MM.1S (cell line): ENCODE measurements around the gene SKA1.

Experiments used
- DNase-seq: peaks from one replicate; pipeline ENCODE4 v3.0.0-alpha.2; 2015
- H2AFZ ChIP-seq: fragments of 300-600 bp; sonication (generic); 2 replicates; pipeline ENCODE4 v1.6.0; 2016; ENCODE audit warnings: antibody characterized with exemption, low read length
- H3F3A ChIP-seq: fragments of 300-600 bp; sonication (generic); 2 replicates; pipeline ENCODE4 v1.6.1; 2016; ENCODE audit warnings: mild to moderate bottlenecking, antibody characterized with exemption, low read length, moderate library complexity, mixed read lengths; ENCODE audit not compliant: insufficient read depth
- H3K27ac ChIP-seq: fragments of 300-600 bp; sonication (generic); 2 replicates; pipeline ENCODE4 v1.5.1; 2016; ENCODE audit warnings: mild to moderate bottlenecking, low read length
- H3K27me3 ChIP-seq: fragments of 300-600 bp; sonication (generic); replicated peaks from 2 replicates; pipeline ENCODE4 v1.6.0; 2016; ENCODE audit warnings: low read length; ENCODE audit not compliant: insufficient read depth
- H3K36me3 ChIP-seq: fragments of 300-600 bp; sonication (generic); replicated peaks from 2 replicates; pipeline ENCODE4 v1.6.1; 2016; ENCODE audit warnings: mild to moderate bottlenecking, low read length, mixed read lengths; ENCODE audit not compliant: insufficient read depth
- H3K4me1 ChIP-seq: fragments of 300-600 bp; sonication (generic); 2 replicates; pipeline ENCODE4 v1.6.1; 2016; ENCODE audit warnings: low read length, mixed read lengths
- H3K4me2 ChIP-seq: fragments of 300-600 bp; sonication (generic); 2 replicates; pipeline ENCODE4 v1.6.0; 2016; ENCODE audit warnings: low read depth, low read length
- H3K4me3 ChIP-seq: fragments of 300-600 bp; sonication (generic); 2 replicates; pipeline ENCODE4 v1.5.1; 2016; ENCODE audit warnings: low read length, mixed read lengths
- H3K79me2 ChIP-seq: fragments of 300-600 bp; sonication (generic); 2 replicates; pipeline ENCODE4 v1.6.1; 2016; ENCODE audit warnings: mixed run types, low read length, mixed read lengths
- H3K9ac ChIP-seq: fragments of 300-600 bp; sonication (generic); 2 replicates; pipeline ENCODE4 v1.6.1; 2016; ENCODE audit warnings: low read length, mixed read lengths
- H3K9me2 ChIP-seq: fragments of 300-600 bp; sonication (generic); replicated peaks from 2 replicates; pipeline ENCODE4 v1.6.1; 2016; ENCODE audit warnings: mild to moderate bottlenecking, low read length, mixed read lengths; ENCODE audit not compliant: insufficient read depth
- H3K9me3 ChIP-seq: fragments of 300-600 bp; sonication (generic); replicated peaks from 2 replicates; pipeline ENCODE4 v1.6.1; 2016; ENCODE audit warnings: mild to moderate bottlenecking, low read length, mixed read lengths; ENCODE audit not compliant: insufficient read depth
- H4K20me1 ChIP-seq: fragments of 300-600 bp; sonication (generic); 2 replicates; pipeline ENCODE4 v1.6.1; 2016; ENCODE audit warnings: mild to moderate bottlenecking, low read length, moderate library complexity, mixed read lengths; ENCODE audit not compliant: insufficient read depth
- EZH2 ChIP-seq: fragments of 300-600 bp; sonication (generic); optimal IDR thresholded peaks from 2 replicates; pipeline ENCODE3; 2017; ENCODE audit warnings: low read depth, mild to moderate bottlenecking, antibody characterized with exemption, low read length, mixed read lengths
- EZH2phosphoT487 ChIP-seq: fragments of 300-600 bp; sonication (generic); IDR thresholded peaks from 2 replicates; pipeline ENCODE4 v1.6.1; 2018; ENCODE audit warnings: antibody characterized with exemption, low read length
- TF ChIP-seq, protein P1 (sequence below): fragments of 300-600 bp; sonication (generic); IDR thresholded peaks from 2 replicates; pipeline ENCODE4 v1.5.1; 2016; ENCODE audit warnings: antibody characterized with exemption, low read length, mixed read lengths

The SKA1 gene

DNA sequence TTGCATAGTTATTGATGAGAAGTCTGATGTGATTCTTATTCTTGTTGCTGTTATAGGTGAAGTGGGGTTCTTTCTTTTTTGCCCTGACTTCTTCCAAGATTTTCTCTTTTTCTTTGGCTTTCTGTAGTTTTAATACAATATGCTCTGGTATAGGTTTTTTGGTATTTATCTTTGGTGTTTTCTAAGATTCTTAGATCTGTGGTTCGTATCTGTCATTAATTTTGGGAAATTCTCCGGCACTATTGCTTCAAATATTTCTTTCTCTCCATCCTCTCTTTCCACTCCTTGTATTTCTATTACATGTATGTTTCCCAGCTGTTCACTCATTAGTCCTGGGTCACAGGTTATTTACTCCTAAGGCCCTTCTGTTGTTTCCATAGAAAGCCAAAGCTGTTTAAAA lies 43.8 kb downstream of the SKA1 start:
- Histone ChIP-seq H3K4me2 (no peak overlapping the region), H3K4me3 (no peak overlapping the region), H3K9ac (no peak overlapping the region), H2AFZ (no peak overlapping the region), H3K27me3 (no peaks in the 10 kb centered on the region), H3K4me1 (no peaks in the 10 kb centered on the region), H3K9me3 (no peaks in the 10 kb centered on the region), H3K36me3 (no peaks in the 10 kb centered on the region), H3K9me2 (no peaks in the 10 kb centered on the region), H4K20me1 (no peaks in the 10 kb centered on the region), H3K27ac (no peak overlapping the region), H3K79me2 (no peaks in the 10 kb centered on the region), H3F3A (no peaks in the 10 kb centered on the region)
- DNase-seq = no peak
- no peak for TF ChIP-seq EZH2
- TF ChIP-seq, protein P1, sequence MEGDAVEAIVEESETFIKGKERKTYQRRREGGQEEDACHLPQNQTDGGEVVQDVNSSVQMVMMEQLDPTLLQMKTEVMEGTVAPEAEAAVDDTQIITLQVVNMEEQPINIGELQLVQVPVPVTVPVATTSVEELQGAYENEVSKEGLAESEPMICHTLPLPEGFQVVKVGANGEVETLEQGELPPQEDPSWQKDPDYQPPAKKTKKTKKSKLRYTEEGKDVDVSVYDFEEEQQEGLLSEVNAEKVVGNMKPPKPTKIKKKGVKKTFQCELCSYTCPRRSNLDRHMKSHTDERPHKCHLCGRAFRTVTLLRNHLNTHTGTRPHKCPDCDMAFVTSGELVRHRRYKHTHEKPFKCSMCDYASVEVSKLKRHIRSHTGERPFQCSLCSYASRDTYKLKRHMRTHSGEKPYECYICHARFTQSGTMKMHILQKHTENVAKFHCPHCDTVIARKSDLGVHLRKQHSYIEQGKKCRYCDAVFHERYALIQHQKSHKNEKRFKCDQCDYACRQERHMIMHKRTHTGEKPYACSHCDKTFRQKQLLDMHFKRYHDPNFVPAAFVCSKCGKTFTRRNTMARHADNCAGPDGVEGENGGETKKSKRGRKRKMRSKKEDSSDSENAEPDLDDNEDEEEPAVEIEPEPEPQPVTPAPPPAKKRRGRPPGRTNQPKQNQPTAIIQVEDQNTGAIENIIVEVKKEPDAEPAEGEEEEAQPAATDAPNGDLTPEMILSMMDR = no peak
- no peak for TF ChIP-seq EZH2phosphoT487

DNA sequence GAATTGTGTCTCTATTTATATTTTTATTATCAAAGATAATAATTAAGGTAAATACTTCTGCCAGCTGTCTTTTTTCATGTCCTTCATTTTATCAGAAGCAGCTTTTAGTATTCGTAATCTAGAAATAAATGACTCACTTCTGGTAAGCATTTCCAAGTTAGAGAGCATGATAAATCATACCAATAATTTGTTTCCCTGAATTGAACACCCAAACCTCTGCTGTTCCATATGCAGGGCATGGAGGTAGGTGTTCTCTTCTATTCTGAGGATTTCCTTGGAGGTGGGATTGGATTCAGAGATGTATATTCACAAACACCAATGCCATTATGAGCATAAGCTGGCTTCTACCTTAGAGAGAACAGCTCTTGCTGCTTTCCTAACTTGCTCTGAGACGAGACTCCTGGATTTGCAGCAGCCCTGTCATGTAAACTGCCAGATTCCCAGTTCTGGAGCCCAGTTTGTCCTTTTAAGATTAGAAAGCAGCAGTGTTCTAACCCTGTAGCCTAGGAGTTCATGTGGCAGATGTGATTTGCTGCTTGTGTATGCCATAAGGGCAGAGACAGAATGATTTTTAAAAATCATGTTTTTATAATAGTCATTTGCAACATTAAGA lies 47.5 kb downstream of the SKA1 start:
- H3F3A ChIP-seq = no peaks in the 10 kb centered on the region
- no peaks in the 10 kb centered on the region for H3K4me1 ChIP-seq
- no peaks in the 10 kb centered on the region for H4K20me1 ChIP-seq
- H2AFZ ChIP-seq = no peak overlapping the region
- H3K27ac ChIP-seq = no peak overlapping the region
- no peak overlapping the region for H3K4me3 ChIP-seq
- H3K36me3 ChIP-seq = no peaks in the 10 kb centered on the region
- TF ChIP-seq EZH2phosphoT487 (no peak), EZH2 (no peak)
- TF ChIP-seq, protein P1 = no peak
- H3K79me2 ChIP-seq = no peaks in the 10 kb centered on the region
- H3K4me2 ChIP-seq = no peak overlapping the region
- no peak overlapping the region for H3K9ac ChIP-seq
- no peaks in the 10 kb centered on the region for H3K9me3 ChIP-seq
- DNase-seq = no peak
- no peaks in the 10 kb centered on the region for H3K27me3 ChIP-seq
- H3K9me2 ChIP-seq = no peaks in the 10 kb centered on the region

DNA sequence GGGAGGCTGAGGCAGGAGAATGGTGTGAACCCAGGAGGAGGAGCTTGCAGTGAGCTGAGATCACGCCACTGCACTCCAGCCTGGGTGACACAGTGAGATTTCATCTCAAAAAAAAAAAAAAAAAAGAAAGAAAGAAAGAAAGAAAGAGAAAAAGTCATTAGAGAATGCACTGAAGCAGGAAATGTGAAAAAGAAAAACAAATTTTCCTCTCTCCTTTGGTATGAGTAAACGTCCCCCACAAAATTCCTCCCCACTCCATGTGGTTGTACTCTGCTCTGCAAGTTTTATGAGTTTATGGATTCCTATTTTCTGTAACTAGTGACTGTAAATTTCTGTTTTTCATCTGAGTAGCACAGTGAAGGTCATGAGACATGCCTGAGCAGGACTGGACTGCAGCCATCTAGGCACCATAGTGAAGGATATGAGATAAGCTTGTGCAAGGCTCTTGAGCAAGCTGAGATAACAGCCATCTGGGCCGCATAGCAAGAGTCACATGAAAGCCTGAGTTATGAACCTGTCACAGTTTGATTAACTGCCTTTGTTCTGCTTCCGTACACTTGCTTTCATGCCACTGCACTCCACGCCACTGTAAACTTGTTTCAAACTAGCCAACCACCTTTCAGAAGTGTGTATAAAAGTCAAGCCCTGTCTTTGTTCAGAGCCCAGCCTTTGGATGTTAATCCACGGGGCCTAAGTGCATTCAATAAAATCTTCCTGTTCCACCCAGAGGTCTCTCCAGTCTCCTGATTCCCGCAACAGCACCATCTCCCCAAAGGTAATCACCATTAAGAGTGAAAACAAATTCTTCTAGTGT lies 50.2 kb downstream of the SKA1 start:
- Histone ChIP-seq H3K27me3 (no peaks in the 10 kb centered on the region), H4K20me1 (no peaks in the 10 kb centered on the region), H3K79me2 (no peaks in the 10 kb centered on the region), H3K9me2 (no peaks in the 10 kb centered on the region), H3K9ac (no peak overlapping the region), H3F3A (no peaks in the 10 kb centered on the region), H3K36me3 (no peaks in the 10 kb centered on the region), H3K9me3 (no peaks in the 10 kb centered on the region), H3K27ac (no peak overlapping the region), H3K4me1 (no peaks in the 10 kb centered on the region), H2AFZ (no peak overlapping the region), H3K4me3 (no peak overlapping the region), H3K4me2 (no peak overlapping the region)
- TF ChIP-seq EZH2 = no peak
- no peak for DNase-seq

DNA sequence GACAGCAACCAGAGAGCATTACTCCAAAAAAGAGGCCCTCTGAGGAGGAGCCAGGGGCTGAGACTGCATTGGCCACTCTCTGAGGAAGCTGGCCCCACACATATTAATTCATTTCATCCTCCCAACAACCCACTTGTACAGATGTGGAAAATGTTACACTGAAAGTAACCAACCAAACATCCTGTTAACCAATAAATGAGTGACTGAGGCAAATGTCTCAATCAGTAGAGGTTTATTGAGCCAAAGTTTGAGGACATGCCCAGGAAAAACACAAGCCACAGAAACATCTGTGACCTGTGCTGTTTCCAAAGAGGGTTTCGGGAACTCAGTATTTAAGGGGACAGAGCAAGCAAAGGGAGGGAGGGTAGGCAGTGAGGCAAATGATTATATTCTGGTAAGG lies 53.0 kb downstream of the SKA1 start:
- Histone ChIP-seq H3K4me3 (no peak overlapping the region), H3K27ac (no peak overlapping the region), H3K36me3 (no peaks in the 10 kb centered on the region), H3K27me3 (no peaks in the 10 kb centered on the region), H2AFZ (no peak overlapping the region), H3K4me2 (no peak overlapping the region), H3K9ac (no peak overlapping the region), H3F3A (no peaks in the 10 kb centered on the region), H4K20me1 (no peaks in the 10 kb centered on the region), H3K79me2 (no peaks in the 10 kb centered on the region), H3K4me1 (no peaks in the 10 kb centered on the region), H3K9me3 (no peaks in the 10 kb centered on the region), H3K9me2 (no peaks in the 10 kb centered on the region)
- DNase-seq = no peak
- TF ChIP-seq, protein P1 = no peak
- no peak for TF ChIP-seq EZH2
- no peak for TF ChIP-seq EZH2phosphoT487
